Loucy (cell line): ENCODE data around the gene PPP1R14B.

Experiments
- H2AFZ ChIP-seq: fragments of 200-600 bp; sonication (generic); 2 replicates; pipeline ENCODE4 v1.6.0; 2016; ENCODE audit warnings: antibody characterized with exemption, mild to moderate bottlenecking, low read length, moderate library complexity
- H3F3A ChIP-seq: fragments of 200-600 bp; 2 replicates; pipeline ENCODE4 v1.6.0; 2016; ENCODE audit warnings: antibody characterized with exemption, low read depth, mild to moderate bottlenecking
- H3K27me3 ChIP-seq: fragments of 200-600 bp; sonication (generic); 2 replicates; pipeline ENCODE4 v1.6.1; 2014; ENCODE audit warnings: low read length, mild to moderate bottlenecking; ENCODE audit not compliant: insufficient read depth, poor library complexity, severe bottlenecking
- H3K36me3 ChIP-seq: fragments of 200-600 bp; sonication (generic); 2 replicates; pipeline ENCODE4 v1.6.1; 2016; ENCODE audit warnings: low read length; ENCODE audit not compliant: insufficient read depth
- H3K4me1 ChIP-seq: fragments of 200-600 bp; sonication (generic); 2 replicates; pipeline ENCODE4 v1.5.1; 2014; ENCODE audit warnings: low read length, mild to moderate bottlenecking; ENCODE audit not compliant: insufficient read depth, poor library complexity, severe bottlenecking
- H3K4me2 ChIP-seq: fragments of 200-600 bp; sonication (generic); 2 replicates; pipeline ENCODE4 v1.6.0; 2014; ENCODE audit warnings: antibody characterized with exemption, low read length, low read depth, mild to moderate bottlenecking; ENCODE audit not compliant: poor library complexity, severe bottlenecking
- H3K4me3 ChIP-seq: fragments of 200-600 bp; sonication (generic); 2 replicates; pipeline ENCODE4 v1.5.1; 2014; ENCODE audit warnings: low read length, mild to moderate bottlenecking, mixed read lengths; ENCODE audit not compliant: poor library complexity, severe bottlenecking
- H3K79me2 ChIP-seq: fragments of 200-600 bp; sonication (generic); 2 replicates; pipeline ENCODE4 v1.6.1; 2014; ENCODE audit warnings: low read length; ENCODE audit not compliant: insufficient read depth
- H3K9ac ChIP-seq: fragments of 200-600 bp; sonication (generic); 2 replicates; pipeline ENCODE4 v1.6.0; 2014; ENCODE audit warnings: mild to moderate bottlenecking, low read depth, low read length, moderate library complexity; ENCODE audit not compliant: poor library complexity, severe bottlenecking
- H3K9me2 ChIP-seq: fragments of 200-600 bp; sonication (generic); replicated peaks from 2 replicates; pipeline ENCODE4 v1.6.1; 2016; ENCODE audit warnings: low read depth, low read length, mixed read lengths
- H3K9me3 ChIP-seq: fragments of 200-600 bp; sonication (generic); 2 replicates; pipeline ENCODE4 v1.6.1; 2014; ENCODE audit warnings: mild to moderate bottlenecking, antibody characterized with exemption, low read length, low read depth; ENCODE audit not compliant: insufficient read depth
- H4K20me1 ChIP-seq: fragments of 200-600 bp; sonication (generic); 2 replicates; pipeline ENCODE4 v1.6.0; 2014; ENCODE audit warnings: antibody characterized with exemption, low read length, mild to moderate bottlenecking; ENCODE audit not compliant: insufficient read depth, poor library complexity, severe bottlenecking
- EZH2phosphoT487 ChIP-seq: fragments of 200-600 bp; IDR thresholded peaks from 2 replicates; pipeline ENCODE4 v1.6.1; 2018; ENCODE audit warnings: antibody characterized with exemption, mild to moderate bottlenecking, moderate library complexity, borderline replicate concordance
- TF ChIP-seq, protein P1 (sequence below): fragments of 200-600 bp; sonication (generic); conservative IDR thresholded peaks from 2 replicates; pipeline ENCODE4 v1.5.1; 2014; ENCODE audit warnings: mild to moderate bottlenecking, antibody characterized with exemption, low read length

Gene PPP1R14B

DNA sequence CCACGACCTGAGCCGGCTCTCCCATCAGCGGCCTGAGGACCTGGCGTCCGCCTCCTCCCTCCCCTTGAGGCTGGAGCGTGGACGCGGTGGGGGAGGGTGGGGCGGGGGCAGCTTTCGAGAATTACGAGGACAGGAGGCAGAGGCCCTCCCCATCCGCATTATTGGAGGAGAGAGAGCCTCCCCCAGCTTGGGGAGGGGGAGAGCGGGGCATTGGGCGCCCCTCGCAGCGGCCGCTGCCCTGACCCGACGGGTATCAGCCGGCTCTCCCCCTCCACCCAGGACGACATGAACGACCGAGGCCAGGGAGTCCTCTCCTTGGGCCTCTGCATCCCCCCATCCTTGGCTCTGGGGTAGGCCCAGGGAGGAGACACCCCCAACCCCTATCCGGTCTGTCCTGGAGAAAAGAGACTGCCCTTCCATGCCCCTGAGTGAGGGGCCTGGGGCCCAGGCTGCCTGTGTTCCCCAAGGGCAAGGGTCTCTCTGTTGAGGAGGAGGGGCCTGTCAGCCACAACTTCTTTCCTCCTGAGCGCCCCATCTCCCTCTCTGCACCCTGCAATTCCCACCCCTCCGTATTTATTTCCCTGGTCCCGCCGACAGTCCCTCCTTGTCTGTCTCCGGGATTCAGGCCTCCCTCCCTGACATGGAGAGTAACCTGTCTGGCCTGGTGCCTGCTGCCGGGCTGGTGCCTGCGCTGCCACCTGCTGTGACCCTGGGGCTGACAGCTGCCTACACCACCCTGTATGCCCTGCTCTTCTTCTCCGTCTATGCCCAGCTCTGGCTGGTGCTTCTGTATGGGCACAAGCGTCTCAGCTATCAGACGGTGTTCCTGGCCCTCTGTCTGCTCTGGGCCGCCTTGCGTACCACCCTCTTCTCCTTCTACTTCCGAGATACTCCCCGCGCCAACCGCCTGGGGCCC is 39.4 kb upstream of the PPP1R14B start:
- H3F3A ChIP-seq: no peaks in the 10 kb centered on the region
- H3K9me2 ChIP-seq: no peaks in the 10 kb centered on the region
- H4K20me1 ChIP-seq: no peaks in the 10 kb centered on the region
- H3K4me2 ChIP-seq: peak overlapping the region; percentile 96
- no peaks in the 10 kb centered on the region for H3K27me3 ChIP-seq
- peak overlapping the region; percentile 99 for H3K4me3 ChIP-seq
- H3K9me3 ChIP-seq: no peaks in the 10 kb centered on the region
- H2AFZ ChIP-seq: peak overlapping the region; percentile 95
- H3K36me3 ChIP-seq: no peaks in the 10 kb centered on the region
- H3K4me1 ChIP-seq: peaks cover 8% of the 10 kb centered on the region
- peak overlapping the region; percentile 87 for H3K9ac ChIP-seq
- no peak for TF ChIP-seq EZH2phosphoT487
- TF ChIP-seq, protein P1, sequence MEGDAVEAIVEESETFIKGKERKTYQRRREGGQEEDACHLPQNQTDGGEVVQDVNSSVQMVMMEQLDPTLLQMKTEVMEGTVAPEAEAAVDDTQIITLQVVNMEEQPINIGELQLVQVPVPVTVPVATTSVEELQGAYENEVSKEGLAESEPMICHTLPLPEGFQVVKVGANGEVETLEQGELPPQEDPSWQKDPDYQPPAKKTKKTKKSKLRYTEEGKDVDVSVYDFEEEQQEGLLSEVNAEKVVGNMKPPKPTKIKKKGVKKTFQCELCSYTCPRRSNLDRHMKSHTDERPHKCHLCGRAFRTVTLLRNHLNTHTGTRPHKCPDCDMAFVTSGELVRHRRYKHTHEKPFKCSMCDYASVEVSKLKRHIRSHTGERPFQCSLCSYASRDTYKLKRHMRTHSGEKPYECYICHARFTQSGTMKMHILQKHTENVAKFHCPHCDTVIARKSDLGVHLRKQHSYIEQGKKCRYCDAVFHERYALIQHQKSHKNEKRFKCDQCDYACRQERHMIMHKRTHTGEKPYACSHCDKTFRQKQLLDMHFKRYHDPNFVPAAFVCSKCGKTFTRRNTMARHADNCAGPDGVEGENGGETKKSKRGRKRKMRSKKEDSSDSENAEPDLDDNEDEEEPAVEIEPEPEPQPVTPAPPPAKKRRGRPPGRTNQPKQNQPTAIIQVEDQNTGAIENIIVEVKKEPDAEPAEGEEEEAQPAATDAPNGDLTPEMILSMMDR: peak; percentile 60
- H3K79me2 ChIP-seq: peaks cover 10% of the 10 kb centered on the region; the same call in 1 of the 2 replicates

DNA sequence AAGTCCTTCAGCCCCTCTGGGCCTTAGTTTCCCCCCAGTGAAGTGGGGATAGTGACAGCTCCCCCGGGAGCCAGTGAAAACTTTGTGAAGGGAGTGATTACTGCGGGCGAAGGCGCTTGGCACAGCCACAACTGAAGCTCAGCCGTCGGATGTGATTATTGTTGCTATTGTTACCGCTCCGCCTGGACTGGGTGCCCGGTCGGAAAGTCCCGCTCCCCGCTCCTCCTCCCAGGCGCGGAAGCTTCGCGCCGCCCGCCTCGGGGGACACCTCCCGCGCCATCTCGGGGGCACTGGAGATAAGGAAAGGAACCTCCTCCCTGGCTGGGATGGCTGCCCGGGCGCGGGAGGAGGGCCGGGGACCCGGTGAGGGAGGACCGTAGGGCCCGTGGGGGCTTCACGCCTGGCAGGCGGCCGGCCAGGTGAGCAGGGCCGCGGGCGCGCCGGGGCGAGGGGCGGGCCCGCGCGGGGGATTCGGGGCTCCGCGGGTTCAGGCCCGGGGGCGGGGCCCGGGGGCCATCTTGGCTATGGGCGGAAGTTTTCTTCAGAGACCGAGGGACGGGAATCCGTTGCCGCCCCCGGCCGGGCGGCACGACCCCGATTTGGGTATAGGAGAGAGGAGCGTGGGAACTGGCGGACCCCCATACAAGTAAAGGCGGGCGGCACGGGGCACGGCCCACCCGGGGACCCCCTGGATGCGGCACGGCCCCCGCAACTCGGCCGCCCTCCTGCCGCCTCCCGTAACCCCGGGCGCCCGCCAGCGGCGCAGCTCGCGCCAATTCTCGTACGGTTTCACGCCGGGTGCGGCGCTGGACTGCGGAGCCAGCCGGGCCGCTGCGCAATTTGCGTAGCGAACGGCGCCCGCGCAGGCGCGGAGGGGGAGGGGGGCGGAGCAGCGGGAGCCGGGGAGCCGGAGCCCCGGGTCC is 38.5 kb upstream of the PPP1R14B start, which contains the start of gene GPR137:
GPR137 (plus strand) TSS at position 887 of the 923 bp plus-strand sequence. CDS start 677 bp downstream, outside the sequence.
- TF ChIP-seq EZH2phosphoT487: no peak
- TF ChIP-seq, protein P1: no peak
- peak within 1 kb of the TSS; percentile 99 for H3K4me3 ChIP-seq

More for the DNA sequence above, 38.5 kb upstream of the PPP1R14B start, which contains the start of gene GPR137:
- Histone ChIP-seq H3K9ac (peak within 1 kb of the TSS; percentile 87), H2AFZ (peak within 1 kb of the TSS; percentile 95), H3K4me2 (peak within 1 kb of the TSS; percentile 96), H3K4me1 (peaks cover 8% of the 10 kb centered on the region), H3F3A (no peaks in the 10 kb centered on the region), H3K79me2 (peaks cover 10% of the 10 kb centered on the region; the same call in 1 of the 2 replicates), H3K9me3 (no peaks in the 10 kb centered on the region), H3K9me2 (no peaks in the 10 kb centered on the region), H4K20me1 (no peaks in the 10 kb centered on the region), H3K27me3 (no peaks in the 10 kb centered on the region), H3K36me3 (no peaks in the 10 kb centered on the region)
